Activated CD4-positive, CD25-positive, alpha-beta regulatory T cell treated with anti-CD3 and anti-CD28 coated beads, Interleukin-2, amount 50 U/mL, for 72 hours (primary cell): ENCODE data around the gene GPATCH4.
"Not testable (repeated sequence)": the region's sequence is repeated elsewhere in the genome, so short reads cannot be mapped to it uniquely, and the experiment has no call there.

Experiments
- DNase-seq: peaks from one replicate; pipeline ENCODE4 v3.0.0; 2021

Gene GPATCH4

GRCh38 chr1:156601122-156601830, at the start of gene GPATCH4:
Gene GPATCH4, minus strand, starts transcription at chr1:156601479.
- peak; percentile 74 for DNase-seq

GRCh38 chr1:156648951-156649350, 47.7 kb upstream of the GPATCH4 start:
- no peak for DNase-seq

- DNase-seq, result no peak
These were observed 47.2 kb upstream of the GPATCH4 start for GRCh38 chr1:156648496-156648895.

GRCh38 chr1:156647351-156647750, 46.1 kb upstream of the GPATCH4 start:
- DNase-seq, result no peak

- no peak for DNase-seq
These were observed 45.5 kb upstream of the GPATCH4 start for GRCh38 chr1:156646738-156647211.

- DNase-seq, result no peak
These were observed 44.4 kb upstream of the GPATCH4 start for GRCh38 chr1:156645666-156646065.

GRCh38 chr1:156645056-156645455, 43.8 kb upstream of the GPATCH4 start:
- DNase-seq, result no peak

- DNase-seq, result no peak
These were observed 43.4 kb upstream of the GPATCH4 start for GRCh38 chr1:156644640-156645039.

- no peak for DNase-seq
These were observed 42.9 kb upstream of the GPATCH4 start for GRCh38 chr1:156644146-156644545.

GRCh38 chr1:156643778-156644092, 42.5 kb upstream of the GPATCH4 start:
- no peak for DNase-seq

GRCh38 chr1:156643049-156643777, 41.9 kb upstream of the GPATCH4 start:
- DNase-seq, result no peak

- no peak for DNase-seq
These were observed 41.2 kb upstream of the GPATCH4 start for GRCh38 chr1:156642265-156643048.

- DNase-seq, result no peak
These were observed 40.5 kb upstream of the GPATCH4 start, which contains the start of gene BCAN for GRCh38 chr1:156641761-156642264. Gene BCAN, plus strand, starts transcription at chr1:156642117. Its CDS starts 3,938 bp downstream, at chr1:156646055.

- no peak for DNase-seq
These were observed 39.8 kb upstream of the GPATCH4 start for GRCh38 chr1:156640842-156641706.

GRCh38 chr1:156639601-156640101, 38.4 kb upstream of the GPATCH4 start:
- DNase-seq, result no peak

- DNase-seq, result no peak
These were observed 37.1 kb upstream of the GPATCH4 start for GRCh38 chr1:156638189-156638985.

- DNase-seq, result no peak
These were observed 31.1 kb upstream of the GPATCH4 start for GRCh38 chr1:156632355-156632754.

- not testable (repeated sequence) for DNase-seq
These were observed 29.9 kb upstream of the GPATCH4 start for GRCh38 chr1:156631152-156631551.

- no peak for DNase-seq
These were observed 28.7 kb upstream of the GPATCH4 start for GRCh38 chr1:156629823-156630449.

GRCh38 chr1:156627313-156627880, 26.1 kb upstream of the GPATCH4 start:
- no peak for DNase-seq
